Measurements from ENCODE around the gene CELF1.

DNA sequence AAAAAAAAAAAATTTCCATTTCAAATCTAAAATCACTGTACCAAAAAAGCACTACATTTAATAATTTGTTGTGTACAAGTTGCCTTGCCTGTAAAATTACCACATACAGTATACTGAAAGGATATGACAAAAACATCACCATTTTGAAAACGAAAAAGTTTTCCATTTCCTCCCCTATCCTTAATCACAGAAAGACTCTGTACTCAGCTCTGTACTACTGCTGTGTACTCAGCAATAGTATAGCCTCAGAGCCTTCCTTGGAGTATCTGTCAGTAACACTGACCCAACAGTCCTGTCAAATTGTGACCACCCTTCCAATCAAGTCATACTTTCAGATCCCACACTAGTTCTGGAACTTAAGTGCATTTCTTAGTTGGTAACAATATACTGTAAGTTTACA, 48.0 kb downstream of the CELF1 start:
- TF ChIP-seq, protein P1, sequence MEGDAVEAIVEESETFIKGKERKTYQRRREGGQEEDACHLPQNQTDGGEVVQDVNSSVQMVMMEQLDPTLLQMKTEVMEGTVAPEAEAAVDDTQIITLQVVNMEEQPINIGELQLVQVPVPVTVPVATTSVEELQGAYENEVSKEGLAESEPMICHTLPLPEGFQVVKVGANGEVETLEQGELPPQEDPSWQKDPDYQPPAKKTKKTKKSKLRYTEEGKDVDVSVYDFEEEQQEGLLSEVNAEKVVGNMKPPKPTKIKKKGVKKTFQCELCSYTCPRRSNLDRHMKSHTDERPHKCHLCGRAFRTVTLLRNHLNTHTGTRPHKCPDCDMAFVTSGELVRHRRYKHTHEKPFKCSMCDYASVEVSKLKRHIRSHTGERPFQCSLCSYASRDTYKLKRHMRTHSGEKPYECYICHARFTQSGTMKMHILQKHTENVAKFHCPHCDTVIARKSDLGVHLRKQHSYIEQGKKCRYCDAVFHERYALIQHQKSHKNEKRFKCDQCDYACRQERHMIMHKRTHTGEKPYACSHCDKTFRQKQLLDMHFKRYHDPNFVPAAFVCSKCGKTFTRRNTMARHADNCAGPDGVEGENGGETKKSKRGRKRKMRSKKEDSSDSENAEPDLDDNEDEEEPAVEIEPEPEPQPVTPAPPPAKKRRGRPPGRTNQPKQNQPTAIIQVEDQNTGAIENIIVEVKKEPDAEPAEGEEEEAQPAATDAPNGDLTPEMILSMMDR (IDR thresholded peaks at IDR 0.05; ENCODE audit: low read length) = no peak
- TF ChIP-seq EZH2phosphoT487 (IDR thresholded peaks at IDR 0.05; ENCODE audit: low read length) = no peak
- no peak for TF ChIP-seq EZH2 (optimal IDR thresholded peaks at IDR 0.05; ENCODE audit: low read depth, low read length)

Data from MM.1S (cell line).